IPS-15b (cell line): ENCODE measurements around the gene FBRS.

Experiments
- H3K27me3 ChIP-seq: one replicate; pipeline ENCODE4 v1.6.1; 2013; ENCODE audit warnings: low read length; ENCODE audit not compliant: control insufficient read depth, insufficient read depth
- H3K36me3 ChIP-seq: one replicate; pipeline ENCODE4 v1.6.1; 2013; ENCODE audit warnings: low read length; ENCODE audit not compliant: control insufficient read depth, insufficient read depth
- H3K4me1 ChIP-seq: one replicate; pipeline ENCODE4 v1.6.1; 2013; ENCODE audit warnings: mild to moderate bottlenecking, low read length; ENCODE audit not compliant: control insufficient read depth, insufficient read depth
- H3K4me3 ChIP-seq: one replicate; pipeline ENCODE4 v1.5.1; 2013; ENCODE audit warnings: low read depth, low read length
- H3K9ac ChIP-seq: one replicate; pipeline ENCODE4 v1.6.1; 2013; ENCODE audit warnings: low read depth, mild to moderate bottlenecking, low read length
- H3K9me3 ChIP-seq: one replicate; pipeline ENCODE4 v1.6.1; 2013; ENCODE audit warnings: mild to moderate bottlenecking, low read length; ENCODE audit not compliant: control insufficient read depth, insufficient read depth

The FBRS gene

GRCh38 chr16:30657866-30658730 is at the start of gene FBRS:
Gene FBRS, plus strand, starts transcription at chr16:30658431. Its CDS starts 1,088 bp downstream, at chr16:30659519.
- Histone ChIP-seq H3K9me3 (no peaks in the 10 kb centered on the region), H3K27me3 (peaks cover 37% of the 10 kb centered on the region)

DNA sequence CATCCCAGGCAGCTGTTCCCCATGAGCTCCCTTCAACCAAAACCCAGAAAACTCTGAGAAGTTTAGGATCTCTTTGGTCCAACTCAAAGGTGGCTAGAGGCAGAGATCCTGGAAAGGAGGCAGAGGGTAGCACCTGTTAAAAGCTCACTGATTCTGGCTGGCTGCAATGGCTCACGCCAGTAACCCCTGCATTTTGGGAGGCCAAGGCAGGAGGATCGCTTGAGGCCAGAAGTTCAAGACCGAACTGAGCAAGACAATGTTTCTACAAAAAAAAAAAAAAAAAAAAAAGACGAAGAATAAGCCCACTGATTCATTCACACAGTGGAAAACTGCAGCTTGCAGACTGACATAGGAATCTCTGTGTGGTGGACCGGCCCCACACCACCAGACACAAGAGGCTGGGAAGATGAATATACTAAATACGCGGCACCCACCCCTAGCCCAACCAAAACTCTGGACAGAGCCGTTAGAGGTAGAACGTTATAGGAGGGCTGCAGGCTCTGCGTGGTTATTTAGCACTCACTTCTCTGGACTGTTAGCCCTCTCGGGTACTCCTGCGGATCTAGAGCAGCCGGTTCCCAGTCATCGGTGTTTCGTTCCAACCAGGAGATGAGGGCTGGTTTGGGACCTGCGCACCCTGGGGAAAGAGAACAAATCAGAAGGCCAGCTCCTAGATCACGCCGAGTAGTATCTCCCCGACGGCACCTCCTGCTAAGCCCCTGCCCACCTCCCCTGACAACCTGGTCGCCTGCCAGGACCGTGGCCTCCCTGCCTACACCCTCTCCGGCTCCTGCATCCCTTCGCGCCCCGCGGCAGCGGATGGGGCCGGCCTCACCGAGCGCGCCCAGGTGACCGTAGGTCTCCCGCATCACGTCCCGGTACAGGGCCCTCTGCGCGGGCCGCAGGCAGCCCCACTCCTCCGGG is 49.0 kb upstream of the FBRS start:
- Histone ChIP-seq H3K4me3 (peak overlapping the region; percentile 91), H3K9me3 (no peaks in the 10 kb centered on the region), H3K36me3 (peaks cover 15% of the 10 kb centered on the region), H3K9ac (peak overlapping the region; percentile 98), H3K4me1 (no peaks in the 10 kb centered on the region), H3K27me3 (no peaks in the 10 kb centered on the region)

More at GRCh38 chr16:30657866-30658730, at the start of gene FBRS:
- Histone ChIP-seq H3K4me1 (no peaks in the 10 kb centered on the region), H3K9ac (peak within 1 kb of the TSS; percentile 82), H3K36me3 (peaks cover 2% of the 10 kb centered on the region), H3K4me3 (peak within 1 kb of the TSS; percentile 96)

DNA sequence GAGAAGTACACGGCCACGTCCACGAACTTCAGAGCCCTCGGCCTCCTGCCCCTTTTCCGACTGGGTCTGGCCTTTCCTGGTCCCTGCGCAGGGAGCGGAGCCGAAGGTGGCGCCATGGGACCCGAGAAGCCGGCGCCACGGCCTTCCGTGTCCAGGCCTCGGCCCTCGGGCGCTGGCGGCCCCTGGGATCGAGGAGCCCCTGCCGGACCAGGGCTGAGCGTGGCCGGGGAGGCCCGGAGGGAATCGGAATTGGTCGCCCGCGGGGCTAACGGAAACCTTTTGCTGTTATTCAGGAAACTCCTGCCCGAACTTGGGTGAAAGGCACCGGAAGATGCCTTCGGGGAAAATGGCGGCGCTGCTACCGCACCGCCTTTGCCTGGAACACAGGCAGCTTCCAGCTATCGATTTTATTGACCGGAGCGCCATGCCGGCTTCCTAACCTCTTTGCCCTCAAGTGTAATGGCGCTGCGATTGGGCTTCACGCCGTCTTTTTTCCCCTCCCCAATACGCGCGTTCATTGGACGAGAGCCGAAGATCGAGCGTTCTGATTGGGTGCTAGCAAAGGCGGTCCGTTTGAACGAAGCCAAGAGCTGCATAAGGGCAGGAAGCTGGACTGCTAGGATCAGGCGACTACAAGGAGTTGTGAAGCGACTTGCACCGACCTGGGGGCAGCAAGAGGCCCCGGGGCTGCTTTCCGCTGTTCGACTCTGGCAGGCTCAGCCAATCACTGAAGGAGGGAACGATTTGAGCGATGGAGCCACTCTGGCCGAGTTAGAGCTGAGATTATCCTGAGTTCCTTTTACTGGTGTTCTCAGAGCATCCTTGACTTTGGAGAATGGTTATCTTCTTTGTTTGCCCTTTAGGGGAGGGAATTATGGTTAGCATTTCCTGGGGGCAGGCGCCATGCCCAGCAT is 48.0 kb upstream of the FBRS start, which contains the start of gene ZNF689:
TSS of gene ZNF689 (minus strand) at position 464 of the 914 bp plus-strand sequence. CDS start at position 116, 348 bp downstream.
- no peaks in the 10 kb centered on the region for H3K27me3 ChIP-seq
- H3K4me3 ChIP-seq: peak within 1 kb of the TSS; percentile 91
- peak within 1 kb of the TSS; percentile 98 for H3K9ac ChIP-seq
- H3K36me3 ChIP-seq: peaks cover 6% of the 10 kb centered on the region
- no peaks in the 10 kb centered on the region for H3K4me1 ChIP-seq
- no peaks in the 10 kb centered on the region for H3K9me3 ChIP-seq

- no peaks in the 10 kb centered on the region for H3K36me3 ChIP-seq
- H3K9me3 ChIP-seq: no peaks in the 10 kb centered on the region
- no peak overlapping the region for H3K9ac ChIP-seq
- H3K27me3 ChIP-seq: peaks cover 2% of the 10 kb centered on the region
- no peaks in the 10 kb centered on the region for H3K4me1 ChIP-seq
- no peak overlapping the region for H3K4me3 ChIP-seq
Measured at GRCh38 chr16:30615358-30616091, 42.7 kb upstream of the FBRS start.

GRCh38 chr16:30619202-30619601 is 39.0 kb upstream of the FBRS start:
- Histone ChIP-seq H3K9me3 (no peaks in the 10 kb centered on the region), H3K4me3 (no peak overlapping the region), H3K4me1 (no peaks in the 10 kb centered on the region), H3K36me3 (no peaks in the 10 kb centered on the region), H3K27me3 (peaks cover 2% of the 10 kb centered on the region), H3K9ac (no peak overlapping the region)

DNA sequence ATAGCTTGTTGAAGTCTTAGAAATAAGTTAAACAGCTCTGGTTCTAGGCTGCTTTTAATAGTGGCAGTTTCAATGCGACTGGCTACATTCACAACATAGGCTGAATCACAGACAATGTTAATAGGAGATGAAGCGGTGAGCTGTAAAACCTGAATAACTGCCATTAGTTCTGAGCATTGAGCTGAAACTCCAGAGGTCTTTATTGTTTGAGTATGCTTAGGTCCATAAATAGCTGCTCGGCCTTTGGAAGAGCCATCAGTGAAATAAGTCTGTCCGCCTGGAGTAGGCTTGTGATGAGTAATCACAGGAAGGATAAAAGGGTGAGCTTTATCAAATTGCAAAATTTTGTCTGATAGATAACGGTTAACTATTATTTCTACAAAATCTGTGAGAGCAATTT is 38.6 kb upstream of the FBRS start:
- H3K4me3 ChIP-seq: no peak overlapping the region
- H3K9ac ChIP-seq: no peak overlapping the region
- no peaks in the 10 kb centered on the region for H3K36me3 ChIP-seq
- H3K27me3 ChIP-seq: peaks cover 2% of the 10 kb centered on the region
- no peaks in the 10 kb centered on the region for H3K4me1 ChIP-seq
- H3K9me3 ChIP-seq: no peaks in the 10 kb centered on the region

DNA sequence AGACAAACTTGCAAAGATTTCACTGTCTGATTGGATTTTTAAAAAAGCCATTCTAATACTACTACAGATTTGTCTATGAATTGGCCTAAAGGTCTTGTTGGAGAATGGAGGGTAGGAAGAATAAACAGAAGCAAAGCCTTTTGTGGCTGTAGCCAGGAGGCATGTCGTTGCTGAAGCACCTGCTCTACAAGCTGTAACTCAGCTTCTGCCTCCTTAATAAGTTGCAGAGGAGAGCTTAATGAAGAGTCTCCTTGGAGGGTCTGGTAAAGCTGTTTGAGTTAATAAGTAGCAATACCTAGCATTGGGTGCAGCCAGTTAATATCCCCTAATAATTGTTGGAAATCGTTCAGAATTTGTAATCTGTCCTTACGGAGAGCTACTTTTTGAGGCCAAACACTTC is 38.1 kb upstream of the FBRS start:
- Histone ChIP-seq H3K9ac (no peak overlapping the region), H3K4me1 (no peaks in the 10 kb centered on the region), H3K4me3 (no peak overlapping the region), H3K36me3 (no peaks in the 10 kb centered on the region), H3K9me3 (no peaks in the 10 kb centered on the region), H3K27me3 (peaks cover 2% of the 10 kb centered on the region)

DNA sequence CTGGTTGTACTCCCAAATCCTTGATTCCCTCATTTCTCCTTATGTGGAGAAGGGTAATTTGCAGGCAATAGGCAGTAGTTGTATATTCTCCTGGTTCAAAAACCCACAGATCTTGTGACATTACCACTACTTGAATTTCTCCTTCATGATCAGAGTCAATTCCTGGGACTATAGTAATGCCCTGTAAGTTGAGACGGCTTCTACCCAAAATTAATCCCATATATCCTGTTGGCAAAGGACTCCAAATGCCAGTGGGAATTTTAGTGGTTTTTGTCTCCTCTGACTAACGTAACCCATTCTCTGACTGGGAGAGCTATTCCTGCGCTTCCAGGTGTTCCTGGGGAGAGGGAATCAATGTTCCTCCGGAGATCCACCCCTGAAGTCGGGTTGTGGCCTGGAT is 36.5 kb upstream of the FBRS start:
- Histone ChIP-seq H3K4me3 (no peak overlapping the region), H3K4me1 (no peaks in the 10 kb centered on the region), H3K9ac (no peak overlapping the region)

DNA sequence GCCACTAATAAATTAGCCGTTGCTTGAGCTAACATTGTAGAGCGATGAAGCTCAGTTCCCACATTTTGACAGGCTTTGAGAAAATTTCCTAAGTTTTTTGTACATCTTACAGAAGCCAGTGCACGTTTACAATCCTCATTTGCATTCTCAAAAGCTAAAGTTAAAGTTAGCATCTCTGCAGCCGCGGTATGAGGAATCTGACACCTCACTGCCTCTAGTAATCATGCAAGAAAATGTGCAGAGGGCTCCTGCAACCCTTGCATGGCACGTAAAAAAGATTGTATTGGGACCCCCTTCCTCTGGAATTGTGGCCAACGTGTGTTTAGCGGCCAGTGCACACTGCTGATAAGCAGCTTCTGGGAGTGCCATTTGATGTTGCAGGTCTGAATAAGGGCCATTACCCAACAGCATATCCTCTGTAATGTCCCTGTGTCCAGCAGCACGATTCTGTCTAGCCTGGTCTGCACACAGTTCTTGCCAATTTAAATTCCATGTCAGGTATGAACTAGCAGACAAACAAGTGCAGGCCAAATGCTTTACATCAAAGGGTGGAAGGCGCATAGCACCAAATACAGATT is 35.7 kb upstream of the FBRS start:
- no peak overlapping the region for H3K4me3 ChIP-seq
- H3K9ac ChIP-seq: no peak overlapping the region

More for the DNA sequence above, 36.5 kb upstream of the FBRS start:
- H3K36me3 ChIP-seq: no peaks in the 10 kb centered on the region
- H3K27me3 ChIP-seq: peaks cover 2% of the 10 kb centered on the region
- no peaks in the 10 kb centered on the region for H3K9me3 ChIP-seq

GRCh38 chr16:30623536-30624283 is 34.5 kb upstream of the FBRS start:
- Histone ChIP-seq H3K9ac (no peak overlapping the region), H3K36me3 (no peaks in the 10 kb centered on the region), H3K27me3 (peaks cover 2% of the 10 kb centered on the region), H3K9me3 (no peaks in the 10 kb centered on the region), H3K4me1 (no peaks in the 10 kb centered on the region), H3K4me3 (no peak overlapping the region)

More for the DNA sequence above, 35.7 kb upstream of the FBRS start:
- Histone ChIP-seq H3K36me3 (no peaks in the 10 kb centered on the region), H3K9me3 (no peaks in the 10 kb centered on the region), H3K4me1 (no peaks in the 10 kb centered on the region), H3K27me3 (peaks cover 2% of the 10 kb centered on the region)
